GM19463 (cell line): Measurements from ENCODE around the gene GRIN3B.
A peak's percentile ranks its signal among the peaks of the same experiment; 100 is the strongest.
"Not testable (repeated sequence)": the region's sequence is repeated elsewhere in the genome, so short reads cannot be mapped to it uniquely, and the experiment has no call there.

Experiments used
- ATAC-seq: cut with Tn5 transposase; IDR thresholded peaks from one replicate; pipeline ENCODE4 v1.9.1; 2021; ENCODE audit warnings: mild to moderate bottlenecking, moderate library complexity; ENCODE audit not compliant: unreplicated experiment

Gene GRIN3B

DNA sequence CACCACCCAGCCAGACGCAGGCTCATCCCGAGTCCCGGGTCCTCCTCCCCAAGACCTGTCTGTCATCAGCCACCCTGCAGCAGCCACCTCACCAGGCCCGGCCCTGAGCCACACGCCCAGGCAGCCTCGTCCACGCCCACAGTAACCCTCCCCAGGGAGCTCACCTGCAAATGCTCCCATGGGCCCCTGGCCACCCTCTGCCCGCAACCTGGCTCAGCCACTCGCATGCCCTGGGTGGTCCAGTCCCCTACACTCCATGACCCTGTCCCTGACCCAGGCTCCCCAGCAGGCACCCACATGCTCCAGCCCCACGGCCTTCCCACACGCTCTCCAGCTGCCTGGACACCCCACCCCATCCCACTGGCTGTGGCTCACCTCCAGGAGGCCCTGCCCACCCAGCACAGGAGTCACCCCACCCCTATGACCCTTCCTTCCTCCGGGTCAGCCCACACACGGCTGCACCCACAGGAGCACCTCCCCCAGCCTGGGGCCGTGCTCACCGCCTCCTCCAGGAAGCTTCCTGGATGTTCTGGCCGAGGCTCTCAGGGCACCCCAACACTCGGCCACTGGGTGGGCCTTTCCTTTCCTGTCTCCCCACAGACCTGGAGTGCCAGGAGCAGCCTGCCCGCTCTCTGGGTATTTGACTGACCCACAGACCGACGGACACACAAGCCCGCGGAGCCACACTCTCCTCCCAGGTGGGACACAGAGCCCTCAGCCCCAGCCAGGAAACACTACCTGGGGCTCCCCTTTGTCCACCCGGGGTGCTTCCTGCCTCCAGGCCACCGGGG lies 17.1 kb downstream of the GRIN3B start:
- ATAC-seq = no peak

DNA sequence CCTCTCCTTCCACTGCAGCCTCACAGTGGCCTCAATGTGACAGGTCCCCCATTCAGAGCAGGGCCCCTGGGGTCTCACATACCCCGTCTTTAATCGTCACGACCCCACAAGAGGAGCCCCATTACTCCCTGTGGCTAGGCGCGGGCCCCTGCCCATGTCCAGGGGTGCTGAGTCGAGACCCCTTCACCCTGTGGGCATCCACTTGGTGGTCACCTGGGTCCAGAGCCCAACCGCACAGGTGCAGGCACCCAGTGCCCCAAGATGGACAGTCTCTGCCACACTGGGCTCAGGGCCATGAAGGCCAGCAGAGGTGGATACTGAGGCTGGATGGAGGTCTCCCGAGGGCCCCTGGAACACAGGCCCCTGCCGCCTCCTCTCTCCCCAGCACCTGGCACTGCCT lies 17.7 kb downstream of the GRIN3B start:
- no peak for ATAC-seq

DNA sequence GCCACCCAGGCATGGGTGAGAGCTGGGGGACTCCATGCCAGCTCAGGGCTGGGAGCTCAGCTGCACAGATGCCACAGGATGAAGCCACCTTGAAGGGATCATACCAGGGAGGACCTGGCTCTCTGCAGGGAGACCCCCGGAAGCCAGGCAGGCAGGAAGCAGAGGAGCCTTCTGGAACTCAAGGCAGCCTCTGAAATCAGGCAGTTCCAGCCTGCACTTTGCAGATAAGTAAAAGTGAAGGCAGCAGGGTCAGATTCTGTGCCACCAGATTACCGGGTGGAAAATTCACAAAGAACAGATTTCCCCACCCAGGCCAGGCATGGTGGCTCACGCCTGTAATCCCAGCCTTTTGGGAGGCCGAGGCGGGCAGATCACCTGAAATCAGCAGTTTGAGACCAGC lies 18.2 kb downstream of the GRIN3B start:
- no peak for ATAC-seq

DNA sequence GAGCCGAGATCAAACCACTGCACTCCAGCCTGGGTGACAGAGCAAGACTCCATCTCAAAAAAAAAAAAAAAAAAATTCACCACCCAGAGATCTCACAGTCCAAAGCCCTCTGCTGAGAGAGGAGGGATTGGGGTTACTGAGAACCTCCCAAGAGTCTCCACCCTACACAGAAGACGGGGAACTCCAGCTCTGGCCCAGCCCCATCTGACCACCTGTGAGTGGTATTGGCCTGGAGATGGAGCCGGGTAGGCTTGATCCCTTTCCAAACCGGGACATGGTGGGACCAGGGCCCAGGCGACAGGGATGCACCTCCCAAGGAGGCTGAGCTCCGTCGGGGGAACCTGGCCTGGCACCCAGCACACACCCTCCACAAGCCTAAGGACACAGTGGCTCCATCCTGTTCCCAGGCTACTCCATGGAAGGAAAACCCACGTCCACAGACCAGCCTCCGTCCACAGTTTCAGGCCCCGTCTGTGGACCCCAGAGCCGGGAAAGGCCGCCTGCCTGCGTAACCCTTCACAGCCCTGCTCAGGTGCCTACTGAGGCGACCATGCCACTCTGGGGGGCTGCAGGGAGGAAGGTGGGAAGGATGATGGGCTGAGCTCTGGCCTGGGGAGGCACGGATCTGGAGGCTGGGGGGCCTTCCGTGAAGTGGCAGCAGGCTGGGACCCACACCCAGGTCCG lies 18.9 kb downstream of the GRIN3B start:
- ATAC-seq = no peak

DNA sequence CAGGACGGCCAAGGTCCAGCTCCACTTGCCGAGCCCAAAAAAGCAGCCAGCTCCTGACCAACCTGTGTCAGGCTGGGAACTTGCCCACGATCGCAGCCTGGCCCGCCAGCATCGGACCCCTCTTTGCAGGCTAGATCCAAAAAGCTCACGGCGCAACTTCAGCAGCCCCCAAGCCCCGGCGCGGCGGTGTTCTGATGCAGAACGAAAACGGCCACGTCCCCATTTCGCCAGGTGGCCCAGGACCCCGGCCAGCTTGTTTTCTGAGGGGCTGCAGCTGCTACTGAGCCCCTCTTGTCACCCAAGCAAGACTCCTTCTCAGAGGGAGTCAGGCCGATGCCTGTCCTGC lies 19.4 kb downstream of the GRIN3B start:
- ATAC-seq = no peak

DNA sequence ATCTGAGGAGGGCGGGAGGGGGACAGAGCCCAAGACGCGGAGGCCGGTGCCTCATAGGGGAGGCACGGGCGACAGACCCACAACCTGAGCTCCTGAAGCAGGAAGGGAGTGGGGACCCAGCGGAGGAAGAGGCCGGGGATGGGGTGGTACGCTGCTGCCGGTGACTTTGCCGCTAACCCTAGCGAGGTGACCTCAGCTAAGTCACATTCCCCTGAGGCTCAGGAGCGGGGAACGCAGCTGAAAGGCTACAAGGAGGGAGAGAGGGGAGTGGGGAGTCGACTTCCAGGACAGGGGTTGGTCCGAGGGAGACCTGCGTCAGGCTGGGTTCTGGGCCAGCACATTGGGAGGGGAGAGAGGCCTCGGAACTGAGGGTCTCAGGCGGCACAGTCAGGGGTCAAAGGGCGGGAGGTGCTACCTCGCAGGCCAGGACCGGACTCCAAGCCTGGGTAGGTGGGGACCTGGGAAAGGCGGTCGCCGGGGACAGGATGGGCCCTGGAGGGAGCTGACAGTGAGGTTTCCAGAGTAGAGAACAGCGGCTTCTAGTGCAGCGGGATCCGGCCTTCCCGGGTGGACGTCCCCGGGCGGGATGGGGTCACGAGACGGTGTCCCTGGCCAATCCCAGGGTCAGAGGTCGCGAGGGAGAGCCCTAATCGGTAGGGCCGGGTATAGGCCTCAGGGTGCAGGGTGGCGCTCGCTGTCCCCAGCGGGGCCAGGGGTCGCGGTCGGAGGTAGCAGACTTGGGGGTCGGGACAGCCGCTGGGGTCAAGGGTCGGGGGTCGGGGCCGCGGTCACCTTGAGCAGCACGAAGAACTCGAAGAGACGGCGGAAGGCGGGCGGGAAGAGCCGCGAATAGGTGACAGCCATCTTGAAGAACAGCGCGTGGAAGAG lies 20.0 kb downstream of the GRIN3B start:
- no peak for ATAC-seq

DNA sequence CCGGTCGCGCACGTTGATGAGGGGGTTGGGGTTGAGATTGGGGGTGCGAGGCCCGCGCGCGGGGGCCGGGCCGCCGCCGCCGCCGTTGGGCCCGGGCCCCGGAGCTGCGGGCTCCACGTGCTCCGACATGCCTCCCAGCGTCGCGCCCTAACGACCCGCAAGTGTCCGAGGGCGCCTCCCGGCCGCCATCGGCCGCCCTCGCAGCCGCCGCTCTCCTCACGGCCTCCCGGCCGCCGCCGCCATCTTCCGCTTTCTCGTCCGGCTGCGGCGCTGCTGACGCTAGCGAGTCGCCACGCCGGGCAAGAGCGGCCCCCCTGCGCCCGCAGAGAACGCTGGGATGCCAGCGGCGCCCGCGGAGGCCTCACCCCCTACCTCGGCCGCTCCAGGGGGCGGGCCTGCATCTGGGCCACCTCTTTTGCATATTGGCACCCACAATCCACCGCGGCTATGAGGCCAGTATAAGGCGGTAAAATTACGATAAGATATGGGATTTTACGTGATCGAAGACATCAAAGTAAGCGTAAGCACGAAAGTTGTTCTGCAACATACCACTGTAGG lies 20.7 kb downstream of the GRIN3B start, which contains the start of gene TMEM259:
Gene TMEM259, minus strand, starts transcription at position 256 of the 558 bp plus-strand sequence. Its CDS starts 127 bp downstream, at position 129.
- peak; percentile 90 for ATAC-seq

DNA sequence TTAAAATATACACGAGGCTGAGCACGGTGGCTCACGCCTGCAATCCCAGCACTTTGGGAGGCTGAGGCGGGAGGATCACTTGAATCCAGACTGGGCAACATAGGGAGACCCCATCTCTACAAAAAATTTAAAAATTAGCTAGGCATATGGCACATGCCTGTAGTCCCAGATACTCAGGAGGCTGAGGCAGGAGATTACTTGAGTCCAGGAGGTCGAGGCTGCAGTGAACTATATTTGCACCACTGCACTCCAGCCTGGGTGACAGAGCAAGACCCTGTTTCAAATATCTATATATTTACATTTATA lies 23.6 kb downstream of the GRIN3B start:
- ATAC-seq = not testable (repeated sequence)

DNA sequence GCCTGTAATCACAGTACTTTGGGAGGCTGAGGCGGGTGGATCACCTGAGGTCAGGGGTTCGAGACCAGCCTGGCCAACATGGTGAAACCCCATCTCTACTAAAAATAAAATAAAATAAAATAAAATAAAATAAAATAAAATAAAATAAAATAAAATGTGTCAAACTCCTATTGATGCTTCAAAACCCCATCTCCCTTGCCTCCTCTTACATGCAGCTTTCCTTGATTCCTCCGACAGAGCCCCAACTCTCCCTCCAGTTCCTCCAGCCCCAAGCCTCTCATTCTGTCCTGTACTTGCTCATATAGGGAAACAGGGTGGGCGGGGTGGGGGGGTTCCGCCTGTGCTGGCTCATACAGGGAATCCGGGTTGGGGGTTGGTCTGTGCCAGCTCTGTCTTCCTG lies 24.9 kb downstream of the GRIN3B start:
- ATAC-seq = not testable (repeated sequence)

DNA sequence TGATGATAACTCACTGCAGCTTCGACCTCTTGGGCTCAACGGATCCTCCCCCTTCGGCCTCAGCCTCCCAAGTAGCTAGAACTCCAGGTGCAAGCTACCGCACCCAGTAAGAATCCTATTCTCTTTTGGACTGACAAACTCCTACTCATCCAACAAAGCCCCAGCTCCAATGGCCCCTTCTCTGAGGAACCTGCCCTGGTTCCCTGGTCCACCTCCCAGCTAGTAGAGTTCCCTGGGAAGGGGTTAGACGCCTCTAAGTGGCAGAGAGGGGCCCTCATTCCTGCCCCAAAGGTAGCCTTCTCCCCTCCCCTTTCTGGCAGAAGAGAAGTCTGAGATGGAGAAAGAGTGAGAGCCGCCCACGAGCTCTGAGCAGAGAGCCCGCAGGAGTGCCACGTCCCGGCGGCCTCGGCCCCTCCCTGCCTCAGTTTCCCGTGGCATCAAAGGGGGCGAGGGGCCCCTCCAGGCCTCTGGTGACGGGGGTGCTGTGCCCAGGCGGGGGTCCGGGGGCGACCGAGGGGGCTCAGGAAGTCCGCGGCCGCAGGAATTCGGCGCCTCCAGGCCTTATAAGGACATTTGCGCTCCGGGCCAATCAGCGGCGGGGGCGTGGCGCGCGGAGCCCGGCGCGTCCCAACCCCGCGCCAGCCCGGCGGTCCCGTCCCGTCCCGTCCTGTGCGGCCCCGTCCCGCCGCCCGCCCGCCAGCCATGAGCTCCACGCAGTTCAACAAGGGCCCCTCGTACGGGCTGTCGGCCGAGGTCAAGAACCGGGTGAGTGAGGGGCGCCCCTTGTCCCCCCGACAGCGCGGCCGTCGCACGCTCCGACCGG lies 26.0 kb downstream of the GRIN3B start, which contains the start of gene CNN2:
Gene CNN2, plus strand, starts transcription at position 649 of the 823 bp plus-strand sequence. Its CDS starts 54 bp downstream, at position 703.
- peak; percentile 54 for ATAC-seq

DNA sequence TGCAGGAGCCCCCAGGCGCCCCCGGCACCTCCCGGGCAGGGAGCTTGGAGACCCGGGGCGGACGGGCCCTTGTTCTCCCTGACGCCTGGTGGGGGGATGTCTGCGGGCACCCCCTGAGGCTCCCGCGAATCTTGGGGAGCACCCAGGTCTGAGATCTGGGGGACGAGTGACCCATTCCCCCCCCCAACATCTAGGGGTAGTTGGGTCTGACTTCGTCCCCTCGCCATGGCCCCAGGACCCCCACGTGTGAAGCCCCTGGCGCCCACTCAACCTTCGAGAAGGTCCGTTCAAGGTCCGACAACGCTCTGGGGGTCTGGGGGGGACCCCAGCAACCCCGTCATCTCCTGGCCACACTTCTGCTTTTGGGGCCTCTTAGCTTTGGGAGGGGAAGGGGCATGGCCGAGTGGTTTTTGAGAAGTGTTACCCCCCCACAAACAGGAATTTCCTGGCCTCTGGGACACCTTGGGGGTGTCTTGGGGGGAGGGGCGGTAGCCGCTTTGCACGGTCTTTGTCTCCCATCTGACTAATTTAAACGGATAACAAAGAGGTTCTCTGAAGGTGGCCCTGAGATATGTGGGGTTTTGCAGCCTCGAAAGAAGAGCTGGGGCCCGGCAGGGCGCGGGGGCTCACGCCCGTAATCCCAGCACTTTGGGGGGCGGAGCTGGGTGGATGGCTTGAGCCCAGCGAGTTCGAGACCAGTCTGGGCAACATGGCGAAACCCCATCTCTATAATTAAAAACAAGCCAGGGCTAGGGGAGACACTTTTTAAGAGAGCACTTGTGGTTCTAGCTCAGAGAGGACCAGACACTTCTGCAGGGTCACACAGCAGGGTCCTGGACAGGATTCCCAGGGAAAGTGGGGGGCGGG lies 26.8 kb downstream of the GRIN3B start:
- ATAC-seq = no peak

DNA sequence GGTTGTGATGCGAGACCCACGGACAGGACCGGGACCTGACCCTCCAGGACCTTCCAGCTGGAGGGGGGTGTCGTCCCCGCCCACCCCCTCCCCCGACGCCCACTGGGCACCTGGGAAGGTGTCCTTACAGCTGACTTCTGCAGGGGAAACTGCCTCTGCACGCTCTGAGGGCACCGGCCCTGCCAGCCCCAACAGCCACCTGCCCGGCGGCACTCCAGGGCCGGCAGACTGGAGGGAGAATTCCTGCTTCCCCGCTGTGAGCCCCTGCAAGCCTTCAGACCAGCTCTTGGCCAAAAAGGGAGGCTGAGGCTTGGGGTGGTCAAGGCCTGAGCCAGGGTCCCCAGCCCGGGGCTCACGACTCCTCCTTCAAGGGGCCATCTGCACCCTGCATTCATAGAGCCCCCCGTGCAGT lies 27.4 kb downstream of the GRIN3B start:
- ATAC-seq = no peak

DNA sequence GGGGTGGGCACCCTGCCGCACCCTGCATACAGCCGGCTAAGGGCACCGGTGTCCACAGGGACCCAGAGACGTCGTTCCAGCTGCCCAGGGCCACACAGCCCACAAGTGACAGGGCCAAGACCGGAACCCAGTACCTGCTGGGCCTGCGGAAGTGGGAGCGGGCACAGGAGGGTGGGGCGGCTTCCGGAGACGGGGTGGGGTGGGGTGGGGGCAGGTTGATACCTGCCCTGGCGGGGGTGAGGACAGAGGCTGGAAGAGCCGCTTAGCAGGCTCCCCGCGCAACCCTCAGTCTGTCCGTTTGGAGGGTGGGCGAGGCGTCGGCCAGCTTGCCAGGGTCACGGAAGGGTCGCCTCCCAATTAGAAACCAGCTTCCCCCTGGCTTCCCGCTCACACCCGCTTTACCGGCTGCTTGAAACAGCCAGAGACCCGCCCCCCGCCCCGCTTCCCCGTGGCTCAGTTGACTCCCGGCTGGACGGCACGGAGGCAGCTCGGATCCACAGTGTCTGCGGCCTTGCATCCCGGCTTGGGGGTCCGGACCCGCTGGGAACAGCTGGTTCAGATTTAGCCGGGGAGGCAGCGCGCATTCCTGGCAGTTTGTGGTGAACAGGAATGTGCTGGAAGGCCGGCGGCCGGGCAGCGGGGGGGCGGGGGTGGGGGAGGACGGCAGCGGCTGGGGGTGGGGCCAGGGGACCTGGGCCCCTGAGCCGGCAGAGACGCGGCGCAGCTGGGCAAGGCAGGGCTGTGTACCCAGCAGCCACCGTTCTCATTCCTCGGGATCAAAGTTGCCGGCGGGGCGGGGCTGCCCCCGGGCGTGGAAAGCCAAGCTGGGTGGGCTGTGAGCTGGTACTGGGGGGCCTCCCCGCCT lies 28.1 kb downstream of the GRIN3B start:
- no peak for ATAC-seq

DNA sequence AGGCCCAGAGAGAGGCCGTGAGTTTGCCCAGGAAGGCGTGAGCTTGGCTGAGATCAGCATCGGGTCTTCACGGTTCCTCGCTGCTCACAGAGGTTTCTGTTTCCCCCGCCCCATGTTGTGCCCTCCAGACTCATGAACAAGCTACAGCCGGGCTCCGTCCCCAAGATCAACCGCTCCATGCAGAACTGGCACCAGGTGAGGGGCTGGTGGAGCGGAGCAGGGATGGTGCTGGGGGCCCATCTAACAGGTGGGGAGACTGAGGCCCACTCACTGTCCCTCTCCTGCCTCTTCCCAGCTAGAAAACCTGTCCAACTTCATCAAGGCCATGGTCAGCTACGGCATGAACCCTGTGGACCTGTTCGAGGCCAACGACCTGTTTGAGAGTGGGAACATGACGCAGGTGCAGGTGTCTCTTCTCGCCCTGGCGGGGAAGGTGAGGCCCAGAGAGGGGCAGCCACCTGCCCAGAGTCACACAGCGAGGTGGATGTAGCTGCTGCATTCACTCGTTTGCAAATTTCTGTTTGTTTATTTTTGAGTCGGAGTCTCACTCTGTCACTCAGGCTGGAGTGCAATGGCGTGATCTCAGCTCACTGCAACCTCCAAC lies 32.1 kb downstream of the GRIN3B start:
- ATAC-seq = no peak

DNA sequence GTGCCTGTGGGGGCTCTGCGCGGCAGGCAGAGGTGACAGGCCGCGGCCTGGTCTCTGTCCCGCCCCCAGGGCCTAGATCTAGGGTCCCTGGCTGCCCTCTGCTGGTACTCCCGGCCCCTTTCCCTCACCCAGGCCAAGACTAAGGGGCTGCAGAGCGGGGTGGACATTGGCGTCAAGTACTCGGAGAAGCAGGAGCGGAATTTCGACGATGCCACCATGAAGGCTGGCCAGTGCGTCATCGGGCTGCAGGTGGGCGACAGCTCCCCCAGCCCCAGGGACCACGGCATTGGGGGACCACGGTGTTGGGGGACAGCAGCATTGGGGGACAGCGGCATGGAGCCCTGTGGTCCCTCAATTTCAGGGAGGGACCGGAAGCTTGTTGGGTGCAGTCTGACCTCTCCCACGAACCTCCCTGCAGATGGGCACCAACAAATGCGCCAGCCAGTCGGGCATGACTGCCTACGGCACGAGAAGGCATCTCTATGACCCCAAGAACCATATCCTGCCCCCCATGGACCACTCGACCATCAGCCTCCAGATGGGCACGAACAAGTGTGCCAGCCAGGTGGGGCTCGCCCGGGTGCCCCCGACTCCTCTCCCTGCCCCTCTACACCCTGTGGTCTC lies 35.9 kb downstream of the GRIN3B start:
- ATAC-seq = no peak

DNA sequence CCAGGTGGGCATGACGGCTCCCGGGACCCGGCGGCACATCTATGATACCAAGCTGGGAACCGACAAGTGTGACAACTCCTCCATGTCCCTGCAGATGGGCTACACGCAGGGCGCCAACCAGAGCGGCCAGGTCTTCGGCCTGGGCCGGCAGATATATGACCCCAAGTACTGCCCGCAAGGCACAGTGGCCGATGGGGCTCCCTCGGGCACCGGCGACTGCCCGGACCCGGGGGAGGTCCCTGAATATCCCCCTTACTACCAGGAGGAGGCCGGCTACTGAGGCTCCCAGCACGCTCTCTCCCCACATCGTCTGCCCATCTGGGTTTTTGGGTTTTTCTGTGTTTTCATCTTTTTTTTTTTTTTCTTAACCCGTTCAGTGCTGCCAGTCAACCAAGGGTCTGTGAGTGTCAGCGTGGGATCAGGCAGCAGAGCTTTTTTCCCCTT lies 37.4 kb downstream of the GRIN3B start:
- ATAC-seq = no peak

DNA sequence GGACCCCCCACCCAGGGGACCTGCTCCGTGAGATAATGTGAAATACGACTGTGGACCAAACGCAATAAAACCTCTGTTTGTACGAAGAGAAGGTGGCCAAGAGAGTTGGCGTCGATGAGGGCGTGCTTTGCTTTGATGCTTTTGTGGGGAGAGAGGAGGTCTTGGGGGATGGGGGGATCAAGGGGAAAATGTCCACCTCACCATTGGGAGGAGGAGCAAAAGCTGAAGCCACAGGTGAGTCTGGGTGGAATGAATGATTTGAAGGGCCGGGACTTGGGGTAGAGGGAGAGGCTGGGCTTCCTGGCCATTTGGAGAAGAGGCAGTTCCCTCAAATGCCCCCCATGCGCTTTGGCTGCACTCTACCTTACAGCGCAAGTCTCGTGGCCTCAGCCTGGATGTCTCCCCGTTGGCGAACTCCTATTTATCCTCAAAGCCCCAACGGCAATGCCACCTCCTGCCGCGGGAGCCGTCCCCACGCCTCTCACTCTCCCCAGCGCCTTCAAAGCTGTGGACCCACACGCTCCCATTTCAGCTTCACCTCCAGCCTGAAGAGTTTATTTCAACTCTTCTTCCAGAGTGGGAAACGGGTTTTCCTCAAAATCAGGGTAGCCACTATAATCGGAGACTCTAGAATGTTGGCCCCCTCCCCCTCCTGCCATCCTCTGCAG lies 38.9 kb downstream of the GRIN3B start:
- ATAC-seq = no peak
